Fibroblast of the conjunctiva (primary cell): ENCODE data around the gene OR2A2.
"Not testable (repeated sequence)": the region's sequence is repeated elsewhere in the genome, so short reads cannot be mapped to it uniquely, and the experiment has no call there.

Experiments used
- DNase-seq: peaks from one replicate; pipeline ENCODE4 v3.0.0-alpha.2; 2010; ENCODE audit warnings: low read depth

Gene OR2A2, protein sequence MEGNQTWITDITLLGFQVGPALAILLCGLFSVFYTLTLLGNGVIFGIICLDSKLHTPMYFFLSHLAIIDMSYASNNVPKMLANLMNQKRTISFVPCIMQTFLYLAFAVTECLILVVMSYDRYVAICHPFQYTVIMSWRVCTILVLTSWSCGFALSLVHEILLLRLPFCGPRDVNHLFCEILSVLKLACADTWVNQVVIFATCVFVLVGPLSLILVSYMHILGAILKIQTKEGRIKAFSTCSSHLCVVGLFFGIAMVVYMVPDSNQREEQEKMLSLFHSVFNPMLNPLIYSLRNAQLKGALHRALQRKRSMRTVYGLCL

DNA sequence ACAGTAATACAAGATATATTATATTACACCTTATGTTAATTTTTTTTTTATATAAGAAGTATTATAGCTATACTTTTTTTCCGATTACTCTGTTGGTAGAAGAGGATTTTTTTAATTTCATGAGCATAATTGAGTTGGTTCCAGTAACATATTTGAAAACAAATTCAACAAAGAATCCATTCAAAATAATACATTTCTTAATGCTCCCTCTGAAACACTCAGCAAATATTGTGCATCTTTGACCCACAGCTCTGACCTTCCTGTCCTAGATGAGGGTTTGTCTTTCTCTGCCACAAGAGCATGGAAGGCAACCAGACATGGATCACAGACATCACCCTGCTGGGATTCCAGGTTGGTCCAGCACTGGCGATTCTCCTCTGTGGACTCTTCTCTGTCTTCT lies at the start of gene OR2A2:
TSS of gene OR2A2 (plus strand) at position 301 of the 400 bp plus-strand sequence. CDS start at position 301, 0 bp downstream.
- DNase-seq = no peak

DNA sequence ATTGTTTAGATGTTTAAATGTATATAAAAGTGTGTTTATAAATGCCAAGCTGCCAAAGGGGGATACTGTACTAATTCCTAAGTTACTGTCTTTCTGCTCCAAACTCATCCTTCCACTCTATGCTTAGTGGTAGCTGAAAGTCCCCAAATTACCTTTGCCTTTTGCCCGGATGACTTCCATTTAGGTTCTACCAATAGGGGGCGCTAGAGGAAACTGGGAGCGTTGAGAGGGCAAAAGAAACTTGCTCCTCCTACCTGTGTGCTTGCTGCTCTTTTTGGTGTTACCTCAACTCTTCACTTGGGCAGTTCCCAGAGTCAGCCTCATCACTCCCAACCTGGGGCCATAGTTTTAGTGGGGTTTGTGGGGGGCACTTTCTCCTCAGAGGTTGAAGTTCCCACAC lies 45.7 kb upstream of the OR2A2 start:
- DNase-seq = no peak

DNA sequence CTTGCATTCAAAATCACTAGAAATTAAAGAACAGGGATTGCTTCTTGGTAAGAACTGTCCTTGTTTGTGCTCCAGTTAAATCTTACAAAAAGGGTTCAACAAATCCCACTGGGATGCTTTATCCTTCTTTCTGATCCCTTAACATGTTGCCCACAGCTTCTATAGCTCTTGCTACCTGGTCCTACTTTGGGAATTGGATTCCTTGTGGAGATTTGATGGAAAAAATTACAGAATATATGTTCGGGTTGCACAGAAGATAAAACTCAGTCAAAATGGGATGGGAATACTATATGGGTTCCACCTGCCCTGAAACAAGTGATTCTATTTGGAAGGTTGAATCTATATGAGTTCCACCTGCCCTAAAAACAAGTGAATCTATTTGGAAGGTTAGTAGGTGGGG lies 39.9 kb upstream of the OR2A2 start, which contains the start of gene OR2A25:
TSS of gene OR2A25 (plus strand) at position 301 of the 400 bp plus-strand sequence. CDS start 4,409 bp downstream, outside the sequence.
- DNase-seq = no peak

DNA sequence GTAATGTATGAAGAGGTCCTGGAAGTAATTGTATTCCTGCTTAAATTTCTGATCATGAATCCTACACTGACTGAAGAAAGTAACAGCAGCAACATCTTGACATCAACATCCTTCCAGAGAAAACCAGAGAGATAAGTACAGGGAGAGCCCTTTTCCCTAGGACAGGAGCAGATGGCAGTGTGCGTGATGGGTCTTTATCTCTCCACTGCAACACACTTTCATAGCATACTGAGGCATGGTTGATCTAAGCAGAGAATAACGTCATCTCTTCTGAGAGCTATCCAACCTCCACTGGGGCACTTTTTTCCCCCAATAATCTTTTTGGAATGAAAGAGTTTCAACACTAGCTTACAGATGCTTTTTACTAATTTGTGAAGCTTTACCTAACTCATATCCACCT lies 39.4 kb upstream of the OR2A2 start:
- DNase-seq = no peak

DNA sequence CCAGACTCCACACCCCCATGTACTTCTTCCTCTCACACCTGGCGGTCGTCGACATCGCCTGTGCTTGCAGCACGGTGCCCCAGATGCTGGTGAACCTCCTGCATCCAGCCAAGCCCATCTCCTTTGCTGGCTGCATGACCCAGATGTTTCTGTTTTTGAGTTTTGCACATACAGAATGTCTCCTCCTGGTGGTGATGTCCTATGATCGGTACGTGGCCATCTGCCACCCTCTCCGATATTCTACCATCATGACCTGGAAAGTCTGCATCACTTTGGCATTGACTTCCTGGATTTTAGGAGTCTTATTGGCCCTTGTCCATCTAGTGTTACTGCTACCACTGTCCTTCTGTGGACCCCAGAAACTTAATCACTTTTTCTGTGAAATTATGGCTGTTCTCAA lies 35.0 kb upstream of the OR2A2 start:
- no peak for DNase-seq

DNA sequence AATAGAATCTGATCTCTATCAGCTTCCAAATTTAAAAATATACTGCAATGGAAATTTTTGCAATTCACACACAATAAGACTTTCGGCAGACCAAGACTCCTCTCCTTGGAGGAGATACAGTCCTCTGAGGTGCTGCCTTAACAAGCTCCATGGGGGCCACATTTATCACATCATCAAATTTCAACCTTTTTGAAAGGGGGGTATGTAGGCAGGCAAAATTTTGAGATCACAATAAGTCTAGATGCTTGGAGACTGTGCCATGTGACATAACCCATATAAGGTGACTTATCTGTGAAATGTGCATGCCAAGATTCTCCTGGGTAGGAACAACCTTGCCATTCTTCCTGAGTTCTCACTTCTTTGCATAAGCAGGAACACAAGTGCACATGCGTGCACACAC lies 23.4 kb upstream of the OR2A2 start, which contains the start of gene OR2A12:
TSS of gene OR2A12 (plus strand) at position 301 of the 400 bp plus-strand sequence. CDS start 8,830 bp downstream, outside the sequence.
- no peak for DNase-seq

DNA sequence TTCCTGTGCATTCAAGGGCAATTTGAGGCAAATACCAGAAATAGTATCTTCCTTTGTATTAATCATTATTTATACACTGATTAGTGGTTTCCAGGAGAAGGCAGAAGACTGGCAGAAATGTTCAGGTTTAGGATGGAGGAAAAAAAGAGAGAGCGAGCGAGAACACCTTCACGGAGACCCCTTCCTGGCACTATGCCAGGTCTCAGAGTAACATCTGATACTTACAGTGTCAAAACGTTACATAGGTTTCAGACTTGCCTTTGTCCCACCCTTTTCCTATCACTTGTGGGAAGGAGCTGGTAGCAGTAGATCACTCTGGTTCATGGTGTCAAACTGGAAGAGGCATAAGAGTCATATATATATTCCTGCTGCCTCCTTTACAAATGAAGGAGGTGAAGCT lies 22.7 kb upstream of the OR2A2 start:
- no peak for DNase-seq

DNA sequence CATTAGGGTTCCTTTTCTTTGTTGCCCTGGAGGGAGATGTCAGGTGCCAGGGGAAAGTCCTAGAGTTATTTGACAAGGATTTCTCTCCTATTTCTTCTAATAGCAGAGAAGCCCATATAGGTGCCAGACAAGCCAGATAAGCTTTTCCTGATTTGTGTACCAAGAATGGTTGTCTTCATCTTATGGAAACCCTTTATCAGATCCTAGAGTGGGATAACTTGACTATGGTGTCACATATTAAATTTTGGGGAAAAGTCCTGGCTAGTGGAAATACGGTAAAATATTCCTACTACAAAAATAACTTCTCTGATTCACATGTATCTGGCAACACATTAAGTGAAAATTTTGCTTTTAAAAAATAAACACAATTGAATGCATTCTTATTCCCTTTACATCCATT lies 22.2 kb upstream of the OR2A2 start:
- DNase-seq = no peak

DNA sequence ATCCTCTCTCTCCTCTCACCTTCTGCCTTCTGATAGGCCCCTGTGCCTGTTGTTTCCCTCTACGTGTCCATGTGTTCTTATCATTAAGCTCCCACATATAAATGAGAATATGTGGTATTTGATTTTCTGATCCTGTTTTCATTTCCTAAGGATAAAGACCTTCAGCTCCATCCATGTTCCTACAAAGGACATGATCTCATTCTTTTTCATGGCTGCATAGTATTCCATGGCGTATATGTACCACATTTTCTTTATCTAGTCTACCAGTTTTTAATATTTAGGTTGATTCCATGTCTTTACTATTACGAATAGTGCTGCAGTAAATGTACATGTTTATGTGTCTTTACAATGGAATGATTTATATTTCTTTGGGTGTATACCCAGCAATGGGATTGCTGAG lies 18.7 kb upstream of the OR2A2 start:
- DNase-seq = no peak

DNA sequence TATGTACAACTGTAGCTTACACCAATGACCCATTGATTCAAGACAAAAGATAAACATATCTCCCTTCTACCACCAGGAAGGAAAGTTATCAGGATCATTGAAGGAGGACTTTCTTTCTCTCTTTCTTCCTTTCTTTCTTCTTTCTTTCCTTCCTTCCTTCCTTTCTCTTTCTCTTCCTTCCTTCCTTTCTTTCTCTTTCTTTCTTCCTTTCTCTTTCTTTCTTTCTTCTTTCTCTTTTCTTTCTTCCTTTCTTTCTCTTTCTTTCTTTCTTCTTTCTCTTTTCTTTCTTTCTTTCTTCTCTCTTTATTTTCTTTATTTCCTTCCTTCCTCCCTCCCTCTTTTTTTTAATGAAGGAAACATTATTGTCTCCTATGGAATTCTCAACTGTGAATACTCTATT lies 10.6 kb upstream of the OR2A2 start:
- DNase-seq = no peak

DNA sequence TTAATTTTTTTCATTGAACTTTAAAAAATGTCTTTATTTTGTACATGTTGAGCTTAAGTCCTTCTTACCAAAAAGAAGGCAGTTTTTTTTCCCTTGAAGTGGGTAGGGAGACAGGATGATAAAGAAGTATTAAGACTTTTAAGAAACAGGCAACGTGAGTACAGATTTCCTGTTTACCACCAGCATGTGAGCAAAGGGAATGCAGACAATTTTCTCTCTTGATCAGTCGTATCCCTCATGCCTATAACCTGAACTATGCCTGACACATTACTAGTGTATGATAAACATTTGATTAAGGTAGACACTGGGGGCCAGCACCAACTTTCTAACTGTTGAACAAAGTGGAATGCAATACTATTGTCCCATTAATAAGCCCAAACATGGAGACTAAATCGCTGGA lies 8.8 kb upstream of the OR2A2 start:
- DNase-seq = no peak

DNA sequence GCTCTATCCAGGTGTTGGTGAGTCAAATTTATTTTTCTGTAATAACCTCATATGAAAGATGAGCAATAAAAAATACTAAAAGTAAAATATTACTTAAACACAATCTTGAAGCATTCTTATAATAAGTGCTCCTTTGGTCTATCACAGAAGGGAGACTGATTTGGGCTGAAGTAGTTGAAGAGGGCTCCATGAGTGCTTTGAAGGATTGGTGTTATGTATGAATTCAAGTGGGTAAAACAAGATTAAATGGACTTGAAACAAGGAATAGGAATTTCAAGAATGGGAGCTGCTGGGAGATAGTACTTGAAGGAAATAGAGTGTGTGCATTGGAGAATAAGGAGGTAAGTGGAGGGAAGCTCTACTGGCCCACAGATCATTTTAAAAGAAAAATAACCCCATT lies 7.3 kb upstream of the OR2A2 start:
- no peak for DNase-seq

DNA sequence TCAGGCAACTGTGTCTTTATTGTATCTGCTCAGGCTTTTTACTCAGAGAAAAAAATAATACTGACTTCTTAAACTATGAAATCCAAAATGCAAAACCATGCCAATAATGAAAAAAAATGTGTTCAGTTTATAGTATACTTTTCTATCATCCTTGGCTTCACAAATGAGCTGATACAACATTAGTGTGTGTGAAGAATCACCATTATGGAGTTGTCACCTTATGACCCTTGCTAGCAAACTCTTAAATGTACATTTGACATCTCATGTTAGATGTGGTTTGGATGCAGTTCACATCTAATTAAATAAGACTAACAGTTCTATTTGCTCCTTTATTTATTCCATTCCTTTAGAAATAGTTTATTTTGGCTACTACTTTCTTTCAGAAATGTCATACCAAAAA lies 4.2 kb upstream of the OR2A2 start:
- DNase-seq = no peak

DNA sequence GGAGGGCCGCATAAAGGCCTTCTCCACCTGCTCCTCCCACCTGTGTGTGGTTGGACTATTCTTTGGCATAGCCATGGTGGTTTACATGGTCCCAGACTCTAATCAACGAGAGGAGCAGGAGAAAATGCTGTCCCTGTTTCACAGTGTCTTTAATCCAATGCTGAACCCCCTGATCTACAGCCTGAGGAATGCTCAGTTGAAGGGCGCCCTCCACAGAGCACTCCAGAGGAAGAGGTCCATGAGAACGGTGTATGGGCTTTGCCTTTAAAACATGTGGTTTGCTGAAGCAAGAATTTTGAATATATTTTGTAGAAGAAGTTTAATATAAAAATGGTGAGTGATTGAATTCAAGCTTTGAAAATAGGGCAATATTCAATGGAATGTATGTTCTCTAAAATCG lies 889 bp downstream of the OR2A2 start:
- no peak for DNase-seq

DNA sequence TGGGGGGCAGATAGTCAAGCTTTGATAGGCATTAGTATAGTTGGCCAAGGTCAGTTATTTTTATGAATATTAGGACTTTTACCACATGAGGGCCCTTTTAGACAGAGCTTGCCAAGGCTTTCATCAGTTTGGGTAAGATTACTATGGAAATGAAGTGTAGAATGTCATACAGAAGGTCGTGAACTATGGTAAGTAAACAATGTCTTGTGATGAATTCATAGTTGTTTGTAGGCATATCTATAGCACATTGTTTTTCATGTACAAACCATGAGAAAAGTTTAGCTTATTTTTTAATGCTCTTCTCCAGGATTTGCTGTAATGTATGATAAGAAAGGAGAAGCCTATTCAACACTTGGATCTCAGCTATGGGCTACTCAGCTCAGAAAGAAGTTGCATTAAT lies 4.3 kb downstream of the OR2A2 start:
- DNase-seq = no peak

DNA sequence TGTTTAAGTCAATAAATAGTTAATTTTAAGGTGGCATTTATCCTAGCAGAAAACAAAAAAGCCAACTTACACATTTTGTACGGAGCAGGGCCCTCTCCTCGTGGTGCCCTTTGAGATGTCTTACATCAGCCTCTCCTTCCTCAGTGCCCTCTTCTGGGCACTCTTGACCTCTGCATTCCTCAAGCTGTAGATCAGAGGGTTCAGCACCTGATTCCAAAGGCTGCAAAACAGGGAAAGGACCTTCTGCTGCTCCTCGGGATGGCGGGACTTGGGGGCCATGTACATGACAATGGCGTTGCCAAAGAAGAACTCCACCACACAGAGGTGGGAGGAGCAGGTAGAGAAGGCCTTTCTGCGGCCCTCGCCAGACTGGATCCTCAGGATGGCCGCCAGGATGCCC lies 9.0 kb downstream of the OR2A2 start:
- DNase-seq = no peak

DNA sequence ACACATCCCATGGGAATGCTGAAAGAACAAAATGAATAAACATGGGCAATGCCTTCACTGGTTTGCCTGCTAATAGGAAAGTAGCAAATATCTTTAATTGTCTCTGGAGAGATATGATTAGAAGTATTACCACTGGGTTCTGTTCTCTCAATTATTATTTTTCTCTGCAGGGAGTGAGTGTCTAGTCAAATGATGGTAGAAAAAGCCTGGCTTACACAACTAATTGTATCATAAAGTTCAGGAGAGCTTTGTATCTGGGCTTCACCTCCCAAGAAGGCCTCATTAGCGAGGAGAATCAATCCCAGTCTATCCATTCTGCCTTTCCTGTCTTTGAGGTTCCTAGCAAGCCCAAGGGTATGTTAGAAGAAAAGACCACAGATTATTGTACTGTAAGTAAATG lies 13.5 kb downstream of the OR2A2 start, which contains the start of gene OR2A14:
TSS of gene OR2A14 (plus strand) at position 301 of the 400 bp plus-strand sequence. CDS start 5,937 bp downstream, outside the sequence.
- DNase-seq = no peak

DNA sequence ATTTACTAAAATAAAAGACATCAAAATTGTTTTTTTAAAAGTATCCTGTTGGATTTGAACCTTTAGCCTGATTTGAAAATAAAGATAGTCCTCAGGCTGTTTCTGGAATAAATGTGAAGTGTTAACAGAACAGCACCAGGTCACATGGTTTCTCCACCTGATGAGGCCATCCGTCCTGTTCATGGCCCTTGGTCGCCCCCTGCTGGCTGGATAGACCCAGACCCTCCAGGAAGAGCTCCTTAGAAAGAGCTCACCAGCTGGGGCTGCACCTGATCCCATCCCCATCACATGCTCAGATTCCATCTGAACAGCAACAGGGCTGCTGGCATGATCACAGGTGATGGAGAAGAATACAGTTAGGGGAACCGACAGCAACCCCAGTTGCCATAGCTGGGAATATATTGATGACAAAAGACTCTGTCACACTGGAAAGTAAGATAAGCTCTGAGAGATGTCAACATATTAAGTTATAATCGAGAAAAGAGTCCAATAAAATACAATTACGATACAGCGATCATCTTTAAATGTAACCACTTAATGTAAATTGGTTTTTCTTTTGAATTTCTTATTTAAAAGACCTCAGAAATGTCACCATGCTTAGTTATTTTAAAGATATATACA lies 18.4 kb downstream of the OR2A2 start:
- DNase-seq = peak; percentile 66

DNA sequence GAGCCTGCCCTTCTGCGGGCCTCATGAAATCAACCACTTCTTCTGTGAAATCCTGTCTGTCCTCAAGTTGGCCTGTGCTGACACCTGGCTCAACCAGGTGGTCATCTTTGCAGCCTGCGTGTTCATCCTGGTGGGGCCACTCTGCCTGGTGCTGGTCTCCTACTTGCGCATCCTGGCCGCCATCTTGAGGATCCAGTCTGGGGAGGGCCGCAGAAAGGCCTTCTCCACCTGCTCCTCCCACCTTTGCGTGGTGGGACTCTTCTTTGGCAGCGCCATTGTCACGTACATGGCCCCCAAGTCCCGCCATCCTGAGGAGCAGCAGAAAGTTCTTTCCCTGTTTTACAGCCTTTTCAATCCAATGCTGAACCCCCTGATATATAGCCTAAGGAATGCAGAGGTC lies 20.2 kb downstream of the OR2A2 start:
- not testable (repeated sequence) for DNase-seq

DNA sequence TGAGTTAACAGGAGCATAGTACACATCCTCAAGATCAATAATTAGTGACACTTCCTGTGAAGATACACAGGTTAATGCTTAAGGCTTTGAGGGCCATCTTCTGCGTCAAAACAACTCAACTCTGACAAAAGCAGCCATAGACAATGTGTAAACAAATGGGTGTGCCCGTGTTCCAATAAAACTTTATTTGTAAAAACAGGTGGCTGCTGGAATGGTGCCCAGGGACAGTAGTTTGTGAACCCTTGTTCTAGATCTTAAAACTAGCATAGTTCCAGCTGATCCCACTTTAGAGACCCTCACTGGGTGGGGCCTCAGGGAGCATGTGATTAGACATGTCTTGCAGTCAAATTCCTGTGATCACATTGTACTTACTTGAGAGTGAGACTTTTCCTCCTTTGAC lies 21.3 kb downstream of the OR2A2 start:
- no peak for DNase-seq

DNA sequence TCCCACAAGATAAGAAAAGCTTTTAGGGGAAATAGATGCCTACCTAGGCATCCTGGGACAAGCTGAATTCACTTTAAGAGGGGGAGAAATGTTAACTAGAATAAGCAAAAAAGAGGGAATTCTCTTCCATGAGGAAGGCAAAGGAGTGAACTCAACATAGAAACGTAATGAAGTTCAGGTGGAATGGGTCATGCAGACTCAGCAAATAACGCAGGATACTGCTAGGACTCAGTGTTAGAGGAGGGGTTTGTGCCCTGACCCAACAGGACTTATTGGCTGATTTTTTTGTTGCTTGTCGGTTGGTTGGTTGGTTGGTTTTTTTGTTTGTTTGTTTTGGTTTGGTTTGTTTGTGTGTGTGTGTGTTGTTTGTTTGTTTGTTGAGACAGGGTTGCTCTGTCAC lies 22.9 kb downstream of the OR2A2 start:
- DNase-seq = no peak

DNA sequence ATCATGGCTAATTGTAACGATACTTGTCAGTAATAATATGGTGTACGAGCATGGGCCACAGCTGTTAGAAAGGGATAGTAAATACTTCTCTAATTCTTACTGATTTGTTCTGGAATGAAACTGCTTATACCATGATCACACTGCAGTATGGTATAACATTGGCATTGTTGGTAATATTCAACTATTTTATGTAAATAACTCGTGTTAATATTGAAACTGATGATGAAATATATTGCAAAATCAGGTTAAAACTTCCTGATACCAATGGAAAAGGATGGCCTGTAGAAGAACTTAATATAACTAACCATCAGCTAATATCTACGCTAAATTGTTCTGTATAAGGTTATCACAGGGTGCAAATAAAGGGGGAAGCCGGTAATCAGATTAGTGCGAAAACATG lies 23.9 kb downstream of the OR2A2 start:
- DNase-seq = no peak

DNA sequence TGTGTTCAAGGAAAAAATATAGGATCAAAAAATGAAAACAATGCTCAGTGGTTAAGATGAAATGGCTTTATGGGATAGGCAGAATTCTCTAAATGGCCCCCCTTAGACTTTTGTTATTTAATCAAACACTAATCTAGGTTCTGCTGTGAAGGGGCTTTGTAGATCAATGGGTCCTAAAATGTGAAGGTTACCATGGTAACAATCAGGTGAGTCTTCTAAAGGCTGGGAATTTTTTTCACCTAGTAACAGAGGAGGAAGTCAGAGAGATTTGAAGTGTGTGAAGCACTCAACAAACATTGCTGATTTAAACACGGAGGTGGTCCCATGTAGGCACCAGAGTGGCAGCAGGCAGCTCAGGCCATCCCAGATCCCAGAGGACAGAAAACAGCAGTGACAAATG lies 24.7 kb downstream of the OR2A2 start:
- DNase-seq = no peak

DNA sequence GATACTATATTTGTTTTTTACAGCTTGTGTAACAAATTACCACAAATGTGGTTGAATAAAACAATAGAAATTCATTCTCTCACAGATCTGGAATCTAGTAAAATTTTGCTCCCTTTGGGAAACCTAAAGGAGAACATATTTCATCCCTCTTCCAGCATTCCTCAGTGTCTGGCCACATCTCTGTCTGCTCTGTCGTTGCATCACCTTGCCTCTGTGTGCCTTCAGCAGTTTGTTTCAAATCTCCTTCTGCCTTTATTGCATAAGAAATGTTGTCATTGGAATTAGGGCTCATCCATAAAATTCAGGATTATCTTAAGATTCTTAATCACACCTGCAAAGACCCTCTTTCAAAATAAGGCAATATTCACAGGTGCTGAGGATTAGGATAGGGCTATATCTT lies 28.1 kb downstream of the OR2A2 start:
- no peak for DNase-seq
